ENCODE data around the gene WDR27.

The WDR27 gene

GRCh38 chr6:169454204-169454871, 247.5 kb downstream of the WDR27 start:
- peak overlapping the region; percentile 14 for H3K4ac ChIP-seq (ENCODE audit: low read length)
- no peak for DNase-seq (ENCODE audit: low spot score)
- H2BK120ac ChIP-seq (ENCODE audit: low read depth, low read length): no peak overlapping the region
- H3K27me3 ChIP-seq (ENCODE audit: control insufficient read depth in 3 of 3, insufficient read depth in 3 of 3, low read depth in 1 of 3, low read length in 3 of 3): no peaks in the 10 kb centered on the region
- no peak overlapping the region for H3K4me3 ChIP-seq (ENCODE audit: low read length in 2 of 2)
- peaks cover 0 to 4% of the 10 kb centered on the region in 2 donors for H3K4me1 ChIP-seq (ENCODE audit: control insufficient read depth in 2 of 2, insufficient read depth in 1 of 2, low read depth in 1 of 2, low read length in 2 of 2)
- H3K9ac ChIP-seq (ENCODE audit: low read depth, low read length, poor library complexity): no peak overlapping the region
- no peak overlapping the region for H3K23ac ChIP-seq (ENCODE audit: low read depth, low read length, poor library complexity)
- H3K4me2 ChIP-seq (ENCODE audit: insufficient read depth, low read length, poor library complexity, severe bottlenecking): no peak overlapping the region
- no peak overlapping the region for H4K91ac ChIP-seq (ENCODE audit: low read depth, low read length, poor library complexity)
- no peak overlapping the region for H2BK15ac ChIP-seq (ENCODE audit: low read length)
- peak overlapping the region; percentile 60 for H3K14ac ChIP-seq (ENCODE audit: low read length)
- peak overlapping the region; percentile 67 for H2AK5ac ChIP-seq (ENCODE audit: low read depth, low read length)
- no peak overlapping the region for H2AFZ ChIP-seq (ENCODE audit: low read length)
- peak overlapping the region; percentile 47 for H2BK5ac ChIP-seq (ENCODE audit: low read length)
- peaks cover 0 to 2% of the 10 kb centered on the region in 2 donors for H3K9me3 ChIP-seq (replicated peaks in 1 of 2; ENCODE audit: control insufficient read depth in 2 of 2, insufficient read depth in 1 of 2, low read depth in 1 of 2, low read length in 2 of 2)
- H4K8ac ChIP-seq (ENCODE audit: low read depth, low read length): no peak overlapping the region
- no CpG with 5 or more reads among the region's 8 CpGs for WGBS, 2 donors (ENCODE audit: extremely low coverage in 2 of 2, insufficient read length in 2 of 2, insufficient replicate concordance in 1 of 2)
- H3K36me3 ChIP-seq (replicated peaks in 1 of 2; ENCODE audit: control insufficient read depth in 2 of 2, insufficient read depth in 2 of 2, low read length in 2 of 2): no peaks in the 10 kb centered on the region
- no peak overlapping the region for H2BK12ac ChIP-seq (ENCODE audit: low read length)
- peak overlapping the region; percentile 44 for H3K18ac ChIP-seq (ENCODE audit: low read length)
- H3K79me1 ChIP-seq (ENCODE audit: low read depth, low read length): no peaks in the 10 kb centered on the region
- H3K27ac ChIP-seq (replicated peaks; ENCODE audit: low read length): no peak overlapping the region

DNA sequence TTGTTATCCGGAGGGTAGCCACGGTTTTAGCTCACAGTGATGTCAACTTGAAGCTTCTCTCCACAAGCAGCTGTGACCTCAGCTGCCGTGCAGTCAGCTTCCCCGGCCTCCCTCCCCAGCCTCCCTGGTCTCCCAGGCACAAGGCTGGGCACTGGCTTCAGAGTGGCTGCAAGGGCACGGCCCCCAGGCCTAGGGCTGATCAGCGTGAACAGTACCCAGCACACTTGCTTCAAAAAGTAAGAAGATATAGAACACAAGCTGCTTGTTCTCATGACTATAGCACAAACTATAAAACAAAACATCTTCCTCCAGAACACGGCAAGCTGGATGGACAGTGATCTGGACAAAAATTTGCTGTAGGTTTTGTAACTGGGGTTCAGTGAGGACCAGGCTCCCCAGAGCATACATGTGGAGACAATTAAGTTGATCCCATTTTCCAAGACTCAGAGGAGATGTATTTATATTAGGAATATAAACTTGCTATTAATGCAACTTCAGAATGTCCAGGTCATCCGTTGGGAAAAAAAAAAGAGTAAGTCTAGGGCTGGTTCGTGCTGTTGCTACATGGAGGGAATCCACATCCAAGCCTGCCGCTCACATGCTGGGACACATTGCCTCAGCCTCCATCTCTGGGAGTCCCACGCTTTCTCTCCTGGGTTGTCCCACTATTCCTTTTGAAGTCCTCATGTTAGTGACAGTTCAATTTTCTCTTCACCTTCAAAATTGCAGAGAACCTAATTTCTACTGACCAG, 248.8 kb downstream of the WDR27 start:
- Histone ChIP-seq H2BK5ac (ENCODE audit: low read length) (no peak overlapping the region), H4K91ac (ENCODE audit: low read depth, low read length, poor library complexity) (no peak overlapping the region), H2AK5ac (ENCODE audit: low read depth, low read length) (no peak overlapping the region), H3K23ac (ENCODE audit: low read depth, low read length, poor library complexity) (no peak overlapping the region), H4K8ac (ENCODE audit: low read depth, low read length) (no peak overlapping the region), H3K36me3 (replicated peaks in 1 of 2; ENCODE audit: control insufficient read depth in 2 of 2, insufficient read depth in 2 of 2, low read length in 2 of 2) (no peaks in the 10 kb centered on the region), H3K4me1 (ENCODE audit: control insufficient read depth in 2 of 2, insufficient read depth in 1 of 2, low read depth in 1 of 2, low read length in 2 of 2) (peaks cover 0 to 4% of the 10 kb centered on the region in 2 donors), H3K14ac (ENCODE audit: low read length) (no peak overlapping the region), H3K9ac (ENCODE audit: low read depth, low read length, poor library complexity) (no peak overlapping the region), H3K79me1 (ENCODE audit: low read depth, low read length) (no peaks in the 10 kb centered on the region), H2AFZ (ENCODE audit: low read length) (no peak overlapping the region), H2BK15ac (ENCODE audit: low read length) (no peak overlapping the region), H3K4me3 (ENCODE audit: low read length in 2 of 2) (no peak overlapping the region), H3K9me3 (replicated peaks in 1 of 2; ENCODE audit: control insufficient read depth in 2 of 2, insufficient read depth in 1 of 2, low read depth in 1 of 2, low read length in 2 of 2) (peaks cover 0 to 2% of the 10 kb centered on the region in 2 donors), H2BK120ac (ENCODE audit: low read depth, low read length) (no peak overlapping the region), H3K18ac (ENCODE audit: low read length) (no peak overlapping the region), H3K4me2 (ENCODE audit: insufficient read depth, low read length, poor library complexity, severe bottlenecking) (no peak overlapping the region), H2BK12ac (ENCODE audit: low read length) (no peak overlapping the region), H3K4ac (ENCODE audit: low read length) (no peak overlapping the region), H3K27me3 (ENCODE audit: control insufficient read depth in 3 of 3, insufficient read depth in 3 of 3, low read depth in 1 of 3, low read length in 3 of 3) (no peaks in the 10 kb centered on the region), H3K27ac (replicated peaks; ENCODE audit: low read length) (no peak overlapping the region)
- DNase-seq (ENCODE audit: low spot score): no peak
- no CpG with 5 or more reads among the region's 11 CpGs for WGBS, 2 donors (ENCODE audit: extremely low coverage in 2 of 2, insufficient read length in 2 of 2, insufficient replicate concordance in 1 of 2)

GRCh38 chr6:169452117-169452868, 249.5 kb downstream of the WDR27 start:
- Histone ChIP-seq H3K14ac (ENCODE audit: low read length) (no peak overlapping the region), H3K9me3 (replicated peaks in 1 of 2; ENCODE audit: control insufficient read depth in 2 of 2, insufficient read depth in 1 of 2, low read depth in 1 of 2, low read length in 2 of 2) (peaks cover 0 to 2% of the 10 kb centered on the region in 2 donors), H3K27me3 (ENCODE audit: control insufficient read depth in 3 of 3, insufficient read depth in 3 of 3, low read depth in 1 of 3, low read length in 3 of 3) (no peaks in the 10 kb centered on the region), H3K4me2 (ENCODE audit: insufficient read depth, low read length, poor library complexity, severe bottlenecking) (no peak overlapping the region), H3K9ac (ENCODE audit: low read depth, low read length, poor library complexity) (no peak overlapping the region), H4K91ac (ENCODE audit: low read depth, low read length, poor library complexity) (no peak overlapping the region), H4K8ac (ENCODE audit: low read depth, low read length) (no peak overlapping the region), H2AK5ac (ENCODE audit: low read depth, low read length) (no peak overlapping the region), H2BK5ac (ENCODE audit: low read length) (no peak overlapping the region), H3K4me1 (ENCODE audit: control insufficient read depth in 2 of 2, insufficient read depth in 1 of 2, low read depth in 1 of 2, low read length in 2 of 2) (peaks cover 0 to 4% of the 10 kb centered on the region in 2 donors), H3K18ac (ENCODE audit: low read length) (no peak overlapping the region), H2AFZ (ENCODE audit: low read length) (no peak overlapping the region), H3K23ac (ENCODE audit: low read depth, low read length, poor library complexity) (no peak overlapping the region), H3K79me1 (ENCODE audit: low read depth, low read length) (no peaks in the 10 kb centered on the region), H3K4ac (ENCODE audit: low read length) (no peak overlapping the region), H3K36me3 (replicated peaks in 1 of 2; ENCODE audit: control insufficient read depth in 2 of 2, insufficient read depth in 2 of 2, low read length in 2 of 2) (no peaks in the 10 kb centered on the region), H3K27ac (replicated peaks; ENCODE audit: low read length) (no peak overlapping the region), H2BK15ac (ENCODE audit: low read length) (no peak overlapping the region), H2BK120ac (ENCODE audit: low read depth, low read length) (no peak overlapping the region), H2BK12ac (ENCODE audit: low read length) (no peak overlapping the region), H3K4me3 (ENCODE audit: low read length in 2 of 2) (no peak overlapping the region)
- WGBS, 2 donors (ENCODE audit: extremely low coverage in 2 of 2, insufficient read length in 2 of 2, insufficient replicate concordance in 1 of 2): no CpG with 5 or more reads among the region's 36 CpGs
- no peak for DNase-seq (ENCODE audit: low spot score)
